ENCODE data around the gene LYG2.

DNA sequence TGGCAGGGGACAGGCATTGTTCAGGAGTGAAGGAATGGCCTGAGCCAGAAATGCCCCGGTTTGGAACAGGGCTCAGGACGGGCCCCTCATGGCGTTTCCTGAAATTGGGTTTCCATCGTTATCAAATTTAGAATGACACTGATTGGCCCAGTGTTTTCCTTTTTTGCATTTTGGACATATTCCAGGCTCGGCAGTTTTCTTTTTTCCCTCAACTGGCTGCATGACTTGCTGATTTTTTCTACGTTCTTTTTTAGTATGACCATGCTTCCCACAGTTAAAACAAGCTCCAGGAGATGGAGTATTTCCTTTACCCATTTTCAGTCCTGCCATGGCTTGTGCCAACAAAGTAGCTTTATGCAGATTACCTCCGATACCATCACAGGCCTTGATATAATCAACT, 20.4 kb upstream of the LYG2 start:
- TF ChIP-seq GATA2 (IDR thresholded peaks at IDR 0.05; ENCODE audit: low read depth, low read length) (no peak), GATA3 (IDR thresholded peaks at IDR 0.05; ENCODE audit: low read depth, low read length) (no peak)
